GM19035 (cell line): ENCODE data around the gene PLEKHG3.

Experiments
- ATAC-seq: cut with Tn5 transposase; IDR thresholded peaks from one replicate; pipeline ENCODE4 v1.9.1; 2021; ENCODE audit not compliant: unreplicated experiment

PLEKHG3 gene

DNA sequence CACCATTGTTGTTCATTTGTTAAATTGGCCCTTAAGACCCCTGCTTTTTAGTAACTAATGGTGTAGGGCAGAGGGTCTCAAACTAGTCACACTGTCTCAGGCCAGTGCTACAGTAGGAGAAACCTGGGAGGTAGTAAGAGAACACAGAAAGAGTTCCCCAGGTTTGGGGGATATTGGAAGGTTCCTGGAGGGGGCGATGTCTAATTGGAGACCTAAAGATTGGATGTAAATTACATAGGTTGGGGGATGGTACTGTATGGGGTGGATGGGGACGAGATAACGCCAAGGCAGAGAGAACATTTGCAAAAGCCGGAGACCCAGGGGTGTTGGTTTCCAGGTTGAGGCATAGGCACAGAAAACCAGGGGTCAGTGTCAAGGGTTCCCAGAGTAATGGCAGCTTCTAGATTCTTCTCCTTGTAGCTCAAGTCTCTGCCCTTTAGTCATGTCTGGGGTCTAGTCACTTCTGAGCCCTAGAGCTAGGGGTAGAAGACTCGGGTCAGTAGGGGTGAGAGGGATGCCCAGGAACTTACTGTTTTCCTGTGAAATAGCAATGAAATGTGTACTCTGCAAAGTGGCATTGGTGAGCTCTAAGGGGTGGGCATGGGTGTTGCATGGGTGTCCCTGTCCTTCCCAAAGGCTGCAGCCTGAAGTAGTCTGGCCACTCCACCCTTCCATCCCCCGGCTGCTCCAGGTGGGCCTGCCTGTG is 21.8 kb downstream of the PLEKHG3 start:
- ATAC-seq = no peak

GRCh38 chr14:64726585-64726890 is 22.3 kb downstream of the PLEKHG3 start:
- no peak for ATAC-seq

GRCh38 chr14:64727551-64728071 is 23.4 kb downstream of the PLEKHG3 start:
- no peak for ATAC-seq

DNA sequence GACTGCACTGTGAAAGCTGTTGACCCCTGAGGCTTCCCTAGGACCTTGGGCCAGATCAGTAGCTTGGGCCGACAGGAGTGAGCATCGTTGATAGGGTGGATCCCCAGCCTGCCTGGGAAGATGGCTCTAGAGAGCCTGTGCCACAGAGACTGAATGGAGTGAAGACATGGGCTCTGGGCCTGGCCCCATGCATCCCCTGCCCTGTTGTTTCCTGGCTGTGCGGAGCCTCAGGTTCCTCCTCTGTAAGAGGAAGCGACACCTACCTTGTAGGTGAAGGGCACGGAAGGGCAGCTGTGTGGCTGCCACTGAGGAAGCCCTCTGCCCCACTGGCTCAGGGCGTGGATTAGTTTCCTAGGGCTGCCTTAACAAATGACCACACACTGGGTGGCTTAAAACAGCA is 23.9 kb downstream of the PLEKHG3 start:
- no peak for ATAC-seq

- ATAC-seq = no peak
These were observed 24.6 kb downstream of the PLEKHG3 start for GRCh38 chr14:64728856-64729255.

- ATAC-seq = no peak
These were observed 25.3 kb downstream of the PLEKHG3 start for GRCh38 chr14:64729386-64730060.

DNA sequence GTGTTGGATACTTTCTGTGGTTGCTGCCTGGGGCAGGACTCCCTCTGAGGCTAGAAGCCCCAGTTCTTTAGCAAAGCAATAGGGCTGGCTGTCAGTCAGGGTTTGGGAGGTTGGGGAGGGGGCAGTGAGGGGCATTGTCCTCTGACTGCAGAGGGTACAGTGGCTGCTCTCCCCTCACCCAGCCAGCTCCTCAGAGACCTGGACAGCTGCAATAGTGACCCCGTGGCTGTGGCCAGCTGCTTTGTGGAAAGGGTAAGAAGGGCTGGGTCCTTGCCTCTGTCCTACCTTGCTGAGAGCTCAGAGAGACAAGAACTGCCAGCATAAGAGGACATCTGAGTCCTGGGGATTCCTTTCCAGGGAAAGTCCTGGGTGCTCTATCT is 25.8 kb downstream of the PLEKHG3 start:
- ATAC-seq = no peak

GRCh38 chr14:64730681-64731080 is 26.5 kb downstream of the PLEKHG3 start:
- ATAC-seq = no peak

DNA sequence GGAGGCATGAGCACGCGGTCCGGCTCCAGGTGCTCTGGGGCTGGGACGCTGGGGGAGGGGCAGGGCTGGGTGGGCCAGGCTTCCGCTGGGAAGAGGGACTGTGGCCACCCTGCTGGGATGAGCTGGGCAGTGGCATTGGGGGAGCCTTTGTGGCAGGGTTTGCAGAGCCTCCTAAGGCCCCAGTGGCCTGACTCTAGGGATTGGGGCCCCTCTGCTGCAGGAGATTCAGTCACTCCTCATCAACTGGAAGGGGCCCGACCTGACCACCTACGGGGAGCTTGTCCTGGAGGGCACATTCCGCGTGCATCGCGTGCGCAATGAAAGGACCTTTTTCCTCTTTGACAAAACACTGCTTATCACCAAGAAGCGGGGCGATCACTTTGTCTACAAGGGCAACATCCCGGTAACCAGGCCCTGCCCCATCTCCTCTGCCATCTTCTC is 26.9 kb downstream of the PLEKHG3 start:
- no peak for ATAC-seq

- ATAC-seq = no peak
These were observed 27.8 kb downstream of the PLEKHG3 start for GRCh38 chr14:64732066-64732465.

DNA sequence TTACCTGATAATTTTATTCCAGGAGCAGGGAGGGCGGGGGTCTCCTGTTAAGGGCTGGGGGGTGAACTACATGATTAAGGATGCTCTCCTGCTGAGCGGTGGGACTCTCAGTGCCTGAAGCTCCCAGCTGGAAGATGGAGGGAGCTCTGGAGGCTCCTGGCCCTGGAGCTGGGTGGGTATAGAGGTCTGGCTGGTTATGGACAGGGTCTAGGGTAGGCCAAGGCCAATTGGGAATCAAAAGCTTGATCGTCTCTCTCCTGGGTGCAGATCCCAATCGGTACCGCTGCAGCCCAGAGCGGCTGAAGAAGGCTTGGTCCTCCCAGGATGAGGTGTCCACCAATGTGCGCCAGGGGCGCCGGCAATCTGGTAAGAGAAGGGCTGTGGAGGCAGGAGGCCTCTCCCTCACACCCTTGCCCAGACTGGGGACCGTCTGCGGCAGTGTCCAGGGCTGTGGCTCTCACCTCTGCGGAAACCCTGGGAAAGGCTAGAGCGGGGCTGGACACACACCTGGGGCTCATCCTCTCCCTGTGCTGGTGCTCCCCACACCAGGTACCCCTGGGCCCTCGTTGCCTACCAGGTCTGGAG is 28.4 kb downstream of the PLEKHG3 start:
- ATAC-seq = no peak

- ATAC-seq = no peak
These were observed 29.1 kb downstream of the PLEKHG3 start for GRCh38 chr14:64733321-64733720.

DNA sequence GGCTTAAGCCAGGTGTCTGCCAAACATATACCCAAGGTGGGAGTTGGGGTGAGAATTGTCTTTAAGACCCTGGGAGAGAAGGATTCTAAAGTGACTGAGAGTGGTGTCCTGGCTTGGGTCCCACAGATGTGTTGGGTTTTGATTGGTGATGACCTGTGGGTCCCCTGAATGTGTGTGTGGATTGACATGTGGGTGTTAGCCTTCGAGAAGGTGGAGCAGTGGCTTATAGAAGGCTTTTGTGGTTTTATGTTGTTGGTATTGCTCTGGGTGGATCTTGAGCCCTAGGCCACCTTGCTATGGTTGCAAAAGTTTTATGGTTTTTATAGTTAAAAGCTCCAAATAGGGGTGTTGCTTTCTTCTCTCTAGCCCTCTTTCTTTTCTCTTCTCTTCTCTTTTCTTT is 29.7 kb downstream of the PLEKHG3 start:
- no peak for ATAC-seq

- no peak for ATAC-seq
These were observed 30.8 kb downstream of the PLEKHG3 start for GRCh38 chr14:64734990-64735389.

GRCh38 chr14:64736271-64737169 is 32.3 kb downstream of the PLEKHG3 start:
- ATAC-seq = no peak

DNA sequence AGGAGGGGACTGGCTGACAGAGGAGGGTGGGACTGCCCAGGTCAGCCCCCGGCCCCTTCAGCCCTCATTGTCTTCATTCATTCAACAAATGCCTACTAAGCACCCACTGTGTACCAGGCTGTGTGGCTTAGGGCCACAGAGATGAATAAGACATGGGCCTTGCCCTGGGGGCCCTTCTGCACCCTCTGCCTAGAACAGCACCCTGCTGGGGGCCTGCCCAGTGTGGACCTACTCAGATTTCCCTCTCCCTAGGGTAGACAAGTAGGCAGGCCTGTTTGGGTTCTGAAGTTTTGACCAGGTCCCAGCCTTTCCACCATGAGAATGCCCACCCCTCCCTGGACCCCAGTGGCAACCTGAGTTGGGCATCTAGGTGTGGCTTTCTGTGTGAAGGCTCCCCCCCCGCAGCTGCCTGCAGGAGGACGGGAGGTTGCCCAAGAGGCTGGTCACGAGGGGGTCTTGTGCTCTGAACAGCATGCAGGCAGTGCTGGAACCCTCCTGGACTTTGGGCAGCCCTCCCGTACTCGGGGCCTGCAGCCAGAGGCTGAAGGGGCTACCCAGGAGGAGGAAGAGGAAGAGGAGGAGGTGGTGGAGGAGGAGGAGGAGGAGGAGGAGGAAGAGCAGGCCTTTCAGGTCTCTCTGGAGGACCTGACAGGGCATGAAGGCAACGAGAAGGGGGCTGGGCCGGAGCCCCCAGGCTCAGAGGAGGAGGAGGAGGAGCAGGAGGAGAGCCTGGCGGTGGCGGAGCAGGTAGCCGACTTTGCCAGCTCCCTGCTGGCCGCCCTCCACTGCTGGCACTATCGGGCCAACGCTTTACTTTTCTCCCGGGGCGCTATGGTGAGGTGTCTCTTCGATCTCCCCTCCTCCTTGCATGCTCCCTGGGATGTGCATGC is 33.4 kb downstream of the PLEKHG3 start:
- no peak for ATAC-seq

DNA sequence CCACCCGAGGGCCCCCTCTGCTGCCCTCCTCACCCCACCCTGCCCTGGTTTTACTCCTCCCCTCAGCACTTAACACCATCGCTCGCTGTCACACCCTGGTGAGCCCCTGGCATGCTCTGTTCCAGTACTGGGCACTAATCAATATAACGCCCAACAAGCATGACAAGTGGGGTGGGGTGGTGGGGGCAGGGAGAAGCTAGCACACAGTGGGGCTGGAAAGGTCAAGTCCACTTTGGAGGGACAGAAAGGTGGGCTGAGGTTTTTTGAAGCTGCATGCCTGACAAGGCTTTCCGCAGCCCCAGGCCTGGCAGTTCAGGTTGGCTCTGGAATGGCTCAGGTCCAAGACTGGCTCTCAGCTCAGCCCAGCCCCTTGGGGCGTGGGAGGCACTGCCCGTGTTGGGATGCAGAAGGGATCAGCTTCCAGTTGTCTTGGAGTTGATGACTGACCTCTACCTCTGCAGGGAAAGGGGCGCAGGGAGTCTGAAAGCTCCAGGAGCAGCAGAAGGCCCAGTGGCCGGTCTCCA is 34.1 kb downstream of the PLEKHG3 start:
- ATAC-seq = no peak

GRCh38 chr14:64741200-64741599 is 37.0 kb downstream of the PLEKHG3 start:
- no peak for ATAC-seq

- no peak for ATAC-seq
These were observed 37.7 kb downstream of the PLEKHG3 start for GRCh38 chr14:64741961-64742360.

- ATAC-seq = no peak
These were observed 38.8 kb downstream of the PLEKHG3 start for GRCh38 chr14:64743061-64743460.
